ENCODE measurements around the gene TRAPPC2.

- no peak for TF ChIP-seq CTCF (conservative IDR thresholded peaks at IDR 0.05; ENCODE audit: low read depth, low read length)
- no peak for TF ChIP-seq EZH2 (IDR thresholded peaks at IDR 0.05; ENCODE audit: borderline replicate concordance, low read depth, low read length, poor library complexity, severe bottlenecking)
Observed at GRCh38 chrX:13693341-13693961, 41.0 kb downstream of the TRAPPC2 start.
